HG03097 (cell line): ENCODE measurements around the gene AMOT.

Experiments
- ATAC-seq: cut with Tn5 transposase; IDR thresholded peaks from one replicate; pipeline ENCODE4 v1.9.1; 2021; ENCODE audit not compliant: unreplicated experiment, low FRiP score

The AMOT gene

GRCh38 chrX:112841114-112841819 lies 636 bp upstream of the AMOT start:
- ATAC-seq = peak; percentile 96

- no peak for ATAC-seq
These were observed 775 bp downstream of the AMOT start for GRCh38 chrX:112839856-112840255.

GRCh38 chrX:112837531-112837930 lies 3.1 kb downstream of the AMOT start:
- no peak for ATAC-seq

- ATAC-seq = no peak
These were observed 5.6 kb downstream of the AMOT start for GRCh38 chrX:112835019-112835418.

GRCh38 chrX:112834031-112834845 lies 6.4 kb downstream of the AMOT start:
- ATAC-seq = no peak

- ATAC-seq = no peak
These were observed 8.0 kb downstream of the AMOT start for GRCh38 chrX:112832481-112833095.

GRCh38 chrX:112830540-112830939 lies 10.1 kb downstream of the AMOT start:
- ATAC-seq = no peak

- no peak for ATAC-seq
These were observed 13.2 kb downstream of the AMOT start for GRCh38 chrX:112827292-112827903.

- ATAC-seq = no peak
These were observed 14.6 kb downstream of the AMOT start for GRCh38 chrX:112826023-112826422.

GRCh38 chrX:112822892-112823291 lies 17.7 kb downstream of the AMOT start:
- no peak for ATAC-seq

GRCh38 chrX:112820364-112821268 lies 20.0 kb downstream of the AMOT start:
- no peak for ATAC-seq

- ATAC-seq = no peak
These were observed 20.8 kb downstream of the AMOT start for GRCh38 chrX:112819813-112820212.

GRCh38 chrX:112819008-112819640 lies 21.5 kb downstream of the AMOT start:
- ATAC-seq = no peak

- no peak for ATAC-seq
These were observed 22.3 kb downstream of the AMOT start for GRCh38 chrX:112818114-112819007.

- no peak for ATAC-seq
These were observed 23.7 kb downstream of the AMOT start for GRCh38 chrX:112816908-112817307.

GRCh38 chrX:112814496-112814895 lies 26.1 kb downstream of the AMOT start:
- no peak for ATAC-seq

- ATAC-seq = no peak
These were observed 27.9 kb downstream of the AMOT start for GRCh38 chrX:112812741-112813140.

- ATAC-seq = no peak
These were observed 31.9 kb downstream of the AMOT start for GRCh38 chrX:112808651-112809195.
